GM12874 (cell line): ENCODE measurements around the gene ACVR2A.

Experiments used
- CTCF ChIP-seq: IDR thresholded peaks from 2 replicates; pipeline ENCODE4 v1.5.1; 2011; ENCODE audit warnings: low read depth, mild to moderate bottlenecking, control low read depth, low read length, moderate library complexity; ENCODE audit not compliant: insufficient read depth

ACVR2A gene

GRCh38 chr2:147910990-147911473 is 66.2 kb downstream of the ACVR2A start:
- peak; percentile 33; the same call in 1 of the 2 replicates for TF ChIP-seq CTCF

- no peak for TF ChIP-seq CTCF
These were observed 69.1 kb downstream of the ACVR2A start for GRCh38 chr2:147913701-147914480.

GRCh38 chr2:147916067-147916466 is 71.2 kb downstream of the ACVR2A start:
- no peak for TF ChIP-seq CTCF

GRCh38 chr2:147916723-147917122 is 71.9 kb downstream of the ACVR2A start:
- no peak for TF ChIP-seq CTCF

- TF ChIP-seq CTCF, result no peak
These were observed 72.3 kb downstream of the ACVR2A start for GRCh38 chr2:147917161-147917560.

GRCh38 chr2:147923846-147924245 is 79.0 kb downstream of the ACVR2A start:
- no peak for TF ChIP-seq CTCF

- no peak for TF ChIP-seq CTCF
These were observed 79.8 kb downstream of the ACVR2A start for GRCh38 chr2:147924647-147925046.
